Middle frontal gyrus (tissue), 1 donor: ENCODE results near the gene BCL7B.
"Not testable (repeated sequence)": the region's sequence is repeated elsewhere in the genome, so short reads cannot be mapped to it uniquely, and the experiment has no call there.

ENCODE experiments used
- DNase-seq: peaks from one replicate; pipeline ENCODE4 v3.0.0-alpha.2; 2015; ENCODE audit warnings: low spot score; ENCODE audit errors: extremely low spot score

The BCL7B gene

DNA sequence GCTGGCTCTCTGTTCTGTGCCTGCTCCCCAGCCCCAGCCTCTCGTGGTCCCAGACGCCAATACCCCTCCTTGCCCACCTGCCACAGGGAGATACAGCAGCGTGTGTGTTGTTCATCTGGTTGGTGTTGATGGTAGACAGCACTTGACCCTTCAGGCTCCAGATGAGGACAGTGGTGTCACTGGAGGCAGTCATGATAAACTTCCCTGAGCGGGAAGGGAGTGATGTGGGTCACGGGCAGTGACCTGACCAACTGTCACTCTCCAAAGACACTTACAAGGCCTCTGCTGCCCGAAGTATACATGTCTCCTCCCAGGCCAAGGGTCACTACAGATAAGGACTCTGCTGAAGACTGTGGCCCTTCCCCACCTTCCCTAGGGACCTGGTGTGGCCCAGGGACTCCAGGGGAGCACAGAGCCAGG lies 15.3 kb upstream of the BCL7B start:
- no peak for DNase-seq

DNA sequence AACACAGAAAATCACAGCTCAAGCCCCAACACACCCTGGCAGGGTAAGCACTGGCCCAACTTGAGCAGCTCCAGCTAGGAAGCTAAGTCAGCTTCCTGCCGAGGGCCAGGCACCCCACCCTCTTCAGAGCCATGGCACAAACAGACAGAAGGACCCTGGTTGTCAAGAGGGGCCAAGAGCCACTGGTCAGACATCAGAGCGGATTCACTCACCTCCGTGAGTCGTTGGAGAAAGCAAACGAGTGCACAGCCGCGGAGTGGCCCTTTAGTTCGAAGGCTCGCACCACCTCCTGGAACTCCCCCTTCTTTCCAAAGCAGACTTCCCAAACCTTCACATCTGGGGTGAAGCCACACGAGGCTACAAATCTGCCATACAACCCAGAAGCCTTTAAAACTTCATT lies 13.5 kb upstream of the BCL7B start:
- no peak for DNase-seq

DNA sequence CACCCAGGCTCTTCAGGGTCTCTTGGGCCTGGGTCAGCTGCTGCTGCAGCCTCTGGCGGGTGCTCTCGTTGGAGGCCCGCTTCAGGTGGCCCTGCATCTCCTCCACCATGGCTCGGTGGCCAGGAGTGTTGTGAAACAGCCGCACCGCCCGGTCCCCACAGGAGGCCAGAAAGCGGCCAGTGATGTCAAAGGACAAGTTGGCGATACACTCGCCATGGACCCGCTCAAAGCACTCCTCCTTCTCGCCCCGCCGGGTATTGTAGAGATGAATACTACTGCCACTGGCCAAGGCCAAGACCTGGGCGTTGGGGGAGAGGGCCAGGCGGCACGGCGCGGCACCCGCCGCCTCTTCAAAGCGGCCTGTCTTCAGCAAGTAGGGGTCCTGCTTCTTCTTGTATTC lies 13.0 kb upstream of the BCL7B start:
- no peak for DNase-seq

DNA sequence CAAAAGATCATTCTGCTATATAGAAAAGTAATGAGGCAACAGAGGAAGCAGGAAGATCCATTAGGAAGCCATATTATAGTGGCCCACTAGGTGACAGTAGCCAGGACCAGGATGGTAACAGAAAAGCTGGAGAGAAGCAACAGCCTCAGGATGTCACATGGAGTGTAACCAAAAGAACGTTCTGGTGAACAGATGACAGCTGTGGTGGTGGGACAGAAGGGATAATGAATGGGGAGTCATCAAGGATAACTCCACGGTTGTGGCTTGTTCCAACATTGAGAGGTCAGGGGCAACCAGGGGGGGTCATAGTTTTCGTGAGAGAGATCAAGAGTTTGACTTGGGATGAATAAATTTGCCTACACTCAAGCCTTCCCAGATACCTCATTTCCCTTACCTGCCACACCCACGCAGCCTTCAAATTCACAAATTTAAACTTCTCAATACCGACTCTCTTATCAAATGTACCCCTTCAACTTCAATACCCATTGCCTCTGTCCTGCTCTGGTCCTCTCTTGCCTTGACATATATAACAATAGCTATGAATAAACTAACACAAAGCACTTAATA lies 11.6 kb upstream of the BCL7B start:
- DNase-seq, result no peak

DNA sequence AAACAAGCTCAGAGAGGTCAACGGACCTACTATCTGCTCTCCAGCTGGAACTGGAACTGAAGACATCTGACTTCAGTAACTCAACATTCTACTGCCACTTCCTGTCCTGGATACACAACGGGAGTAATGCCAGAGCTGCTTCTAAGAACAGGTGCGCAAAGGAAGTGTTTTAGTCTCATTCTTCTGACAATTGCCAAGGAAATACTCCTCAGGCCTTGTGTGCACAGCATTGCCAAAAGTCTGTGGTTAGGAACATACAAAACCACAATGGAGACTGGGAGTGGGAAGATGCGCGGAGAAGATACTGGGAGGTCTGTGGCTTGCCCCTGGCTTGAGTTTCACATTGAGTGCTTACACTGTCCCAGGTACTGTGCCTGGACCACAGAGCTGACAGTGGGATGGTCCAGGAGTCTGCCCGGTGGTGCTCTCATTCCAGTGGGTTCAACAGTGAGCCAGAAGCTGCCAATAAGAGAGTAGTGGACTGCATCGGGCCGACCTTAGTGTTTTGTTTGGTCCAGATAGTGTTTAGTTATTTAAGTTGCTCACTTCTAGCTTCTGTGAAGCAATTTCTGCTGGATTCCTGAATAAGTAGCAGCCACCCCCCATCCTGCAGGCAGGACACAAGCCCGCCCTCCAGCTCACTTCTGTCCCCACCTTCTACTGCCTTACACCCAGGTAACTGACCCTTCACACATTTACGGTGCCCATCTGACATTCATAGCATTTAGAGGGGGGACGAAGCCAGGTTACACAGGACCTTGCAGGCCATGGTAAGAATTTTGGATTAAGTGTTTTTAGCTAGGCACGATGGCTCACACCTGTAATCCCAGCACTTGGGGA lies 10.6 kb upstream of the BCL7B start:
- DNase-seq, result no peak

DNA sequence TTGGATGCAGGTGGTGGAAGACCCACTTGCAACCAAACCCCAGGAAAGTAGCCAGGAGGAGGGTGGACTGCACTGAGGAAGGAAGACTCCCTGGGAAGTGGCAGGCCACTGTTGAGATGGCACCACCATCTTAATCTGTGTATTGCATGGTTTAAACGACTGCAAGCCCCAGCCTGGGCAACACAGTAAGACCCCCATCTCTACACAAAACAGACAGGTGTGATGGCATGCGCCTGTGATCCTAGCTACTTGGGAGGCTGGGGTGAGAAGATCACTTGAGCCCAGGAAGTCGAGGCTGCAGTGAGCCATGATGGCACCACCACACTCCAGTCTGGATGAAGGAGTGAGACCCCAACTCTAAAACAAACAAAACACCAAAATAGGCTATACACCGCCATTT lies 9.7 kb upstream of the BCL7B start:
- no peak for DNase-seq

DNA sequence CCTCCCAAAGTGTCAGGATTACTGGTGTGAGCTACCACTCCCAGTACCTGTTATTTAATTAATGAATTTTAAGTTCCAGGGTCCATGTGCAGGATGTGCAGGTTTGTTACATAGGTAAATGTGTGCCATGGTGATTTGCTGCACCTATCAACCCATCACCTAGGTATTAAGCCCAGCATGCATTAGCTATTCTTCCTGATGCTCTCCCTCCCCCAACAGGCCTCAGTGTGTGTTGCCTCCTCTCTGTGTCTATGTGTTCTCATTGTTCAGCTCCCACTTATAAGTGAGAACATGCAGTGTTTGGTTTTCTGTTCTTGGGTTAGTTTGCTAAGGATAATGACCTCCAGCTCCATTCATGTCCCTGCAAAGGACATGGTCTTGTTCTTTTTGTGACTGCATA lies 8.9 kb upstream of the BCL7B start:
- DNase-seq, result not testable (repeated sequence)

DNA sequence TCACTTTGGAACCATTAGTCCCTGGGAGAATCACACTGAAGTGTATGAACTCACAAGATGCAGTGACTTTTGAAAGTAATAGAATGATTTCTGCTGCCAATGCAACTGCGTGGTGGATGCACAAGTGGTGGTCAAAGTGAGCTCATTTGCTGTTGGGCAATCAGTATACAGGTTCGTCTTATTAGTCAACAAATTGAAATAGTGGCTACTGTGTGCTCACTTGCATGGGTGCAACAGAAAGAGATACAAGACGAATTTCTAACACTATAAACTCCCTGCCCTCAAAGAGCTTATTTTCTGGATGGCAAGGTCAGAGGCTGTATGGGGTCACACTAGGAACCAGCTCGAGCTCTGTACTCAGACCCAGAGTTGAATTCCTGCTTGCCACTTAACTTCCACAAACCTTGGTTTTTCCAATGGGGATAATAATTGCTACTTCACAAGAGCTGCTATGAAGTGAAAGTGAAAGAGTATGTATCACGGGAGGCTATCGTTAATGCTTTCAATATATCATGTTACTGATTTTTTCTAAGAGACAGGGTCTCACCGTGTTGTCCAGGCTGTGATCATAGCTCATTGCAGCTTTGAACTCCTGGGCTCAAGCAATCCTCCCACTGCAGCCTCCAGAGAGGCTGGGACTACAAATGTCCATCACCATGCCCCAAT lies 8.3 kb upstream of the BCL7B start:
- DNase-seq, result no peak

DNA sequence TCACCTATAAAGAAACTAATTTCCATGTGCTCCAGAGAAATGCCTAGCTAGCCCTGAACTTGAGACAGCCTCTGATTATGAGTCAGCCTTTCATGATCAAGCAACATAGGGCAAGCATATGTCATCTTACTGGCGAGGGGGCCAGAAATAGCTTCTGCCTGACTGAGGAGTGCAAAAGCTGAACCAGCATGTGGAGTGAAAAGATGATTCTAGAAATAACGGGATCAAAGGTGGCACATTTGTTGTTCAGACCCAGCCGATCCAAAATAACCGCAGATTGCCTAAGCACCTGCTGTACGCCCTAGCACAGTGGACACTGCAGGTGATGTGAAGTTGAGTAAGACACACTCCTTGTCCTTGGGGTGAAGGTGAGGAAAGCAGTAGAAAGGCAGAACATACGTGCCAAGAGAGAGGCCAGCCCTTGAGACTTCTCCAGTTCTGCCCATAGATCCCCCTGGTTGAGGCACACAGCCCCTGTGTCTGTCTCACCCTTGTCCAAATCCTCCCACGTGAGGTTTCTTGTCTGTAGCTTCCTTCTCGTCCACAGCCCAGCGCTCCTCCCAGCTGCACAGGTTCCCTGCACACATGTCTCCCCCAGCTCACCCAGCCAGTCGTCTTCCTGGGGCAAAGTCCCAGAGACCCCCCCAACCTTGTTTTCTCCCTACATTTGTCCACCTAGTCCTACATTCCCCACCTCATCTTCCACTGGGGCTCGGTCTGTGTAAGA lies 2.8 kb upstream of the BCL7B start:
- no peak for DNase-seq

DNA sequence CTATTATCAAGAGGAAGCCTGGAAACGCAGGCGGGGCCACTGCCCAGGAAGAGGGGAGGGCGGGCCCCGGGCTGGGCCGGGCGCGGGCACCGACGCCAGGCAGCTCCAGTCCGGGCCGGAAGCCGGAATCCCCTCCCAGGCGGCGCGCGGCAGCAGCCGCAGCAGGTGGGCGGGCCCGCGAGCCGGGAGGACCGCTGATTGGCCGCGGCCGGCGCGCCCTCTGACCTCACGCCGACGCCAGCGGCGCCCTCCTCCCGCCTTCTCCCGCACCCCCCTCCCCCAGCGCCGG lies 438 bp downstream of the BCL7B start:
- peak; percentile 87 for DNase-seq

DNA sequence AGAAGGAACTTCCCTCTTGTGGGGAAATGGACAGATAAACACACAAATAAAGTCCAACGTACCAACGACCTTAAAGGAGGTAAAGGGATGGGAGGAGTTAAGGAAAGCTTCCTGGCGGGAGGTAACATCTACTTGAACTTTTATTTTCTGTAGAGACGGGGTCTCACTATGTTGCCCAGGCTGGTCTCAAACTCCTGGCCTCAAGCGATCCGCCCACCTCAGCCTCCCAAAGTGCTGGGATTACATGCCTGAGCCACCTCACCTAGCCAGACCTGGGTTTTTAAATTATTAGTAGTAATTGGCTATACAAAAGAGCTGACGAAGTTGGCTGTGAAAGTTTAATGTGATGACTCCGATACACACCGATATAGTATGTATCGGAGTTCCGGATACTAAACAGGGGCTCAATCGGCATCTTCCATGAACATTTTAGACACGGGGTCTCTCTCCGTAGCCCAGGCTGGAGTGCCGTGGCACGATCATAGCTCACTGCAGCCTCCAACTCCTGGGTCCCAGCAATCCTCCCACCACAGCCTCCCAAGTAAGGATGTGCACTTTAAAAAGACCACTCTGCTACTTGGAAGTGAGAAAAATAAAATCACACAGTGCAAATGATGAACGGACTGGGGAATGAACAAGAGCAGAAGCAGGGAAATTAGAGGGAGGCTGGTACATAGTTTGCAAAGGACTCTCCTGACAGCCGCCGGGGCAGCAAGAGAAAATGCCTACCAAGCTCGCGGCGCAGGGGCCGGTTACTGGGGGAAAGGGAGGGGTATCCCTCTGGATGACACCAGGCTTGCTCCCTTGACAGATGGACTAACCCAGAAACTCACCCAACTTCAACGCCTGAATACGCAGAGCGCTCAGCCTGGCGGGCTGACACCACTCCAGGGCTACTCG lies 1.0 kb downstream of the BCL7B start:
- DNase-seq, result no peak

DNA sequence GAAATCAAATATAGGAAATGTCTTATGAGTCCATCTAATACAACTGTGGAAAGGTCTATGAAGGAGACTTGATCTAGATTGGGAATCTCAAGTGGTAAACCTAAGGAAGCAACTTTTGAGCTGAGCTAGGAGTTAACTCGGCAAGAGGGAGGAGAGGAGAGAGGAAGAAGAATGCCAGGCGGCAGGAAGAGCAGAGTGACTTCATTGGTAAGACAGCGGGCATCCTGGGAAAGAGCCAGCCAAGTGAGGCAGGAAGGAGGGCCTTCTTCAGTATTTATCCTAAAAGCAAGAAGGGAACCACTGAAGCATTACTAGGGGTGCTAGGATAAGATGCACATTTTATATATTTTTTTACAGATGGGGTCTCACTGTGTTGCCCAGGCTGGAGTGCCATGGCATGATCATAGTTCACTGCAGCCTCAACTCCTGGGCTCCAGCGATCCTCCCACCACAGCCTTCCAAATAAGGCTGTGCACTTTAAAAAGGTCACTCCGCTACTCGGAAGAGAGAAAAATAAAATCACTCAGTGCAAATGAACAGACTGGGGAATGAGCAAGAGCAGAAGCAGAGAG lies 2.0 kb downstream of the BCL7B start:
- no peak for DNase-seq

DNA sequence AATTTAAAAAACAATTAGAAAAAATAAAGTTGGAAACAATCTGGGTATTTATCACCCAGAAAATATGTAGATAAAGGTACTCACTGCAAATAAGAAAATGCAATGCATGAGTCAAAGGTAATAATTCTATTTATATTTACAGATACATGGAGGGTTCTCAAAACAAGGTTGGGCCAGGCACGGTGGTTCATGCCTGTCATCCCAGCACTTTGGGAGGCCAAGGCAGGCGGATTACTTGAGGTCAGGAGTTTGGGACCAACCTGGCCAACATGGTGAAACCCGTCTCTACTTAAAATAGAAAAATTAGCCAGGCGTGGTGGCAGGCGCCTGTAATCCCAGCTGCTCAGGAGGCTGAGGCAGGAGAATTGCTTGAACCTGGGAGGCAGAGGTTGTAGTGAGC lies 7.4 kb downstream of the BCL7B start:
- DNase-seq, result not testable (repeated sequence)

DNA sequence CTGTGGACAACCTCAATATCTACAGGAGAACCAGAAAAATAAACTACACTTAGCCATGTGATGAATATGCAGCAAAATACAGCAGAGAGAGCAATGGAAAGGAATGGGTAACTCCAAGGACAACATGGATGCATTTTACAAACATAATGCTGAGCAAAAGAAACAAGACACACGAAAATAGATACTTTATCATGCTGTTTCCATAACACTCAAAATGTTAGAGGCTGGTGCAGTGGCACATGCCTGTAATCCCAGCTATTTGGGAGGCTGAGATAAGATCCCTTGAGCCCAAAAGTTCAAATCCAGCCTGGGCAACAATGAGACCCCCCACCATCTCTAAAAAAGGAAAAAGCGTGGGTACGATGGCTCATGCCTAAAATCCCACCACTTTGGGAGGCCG lies 8.3 kb downstream of the BCL7B start:
- DNase-seq, result no peak

DNA sequence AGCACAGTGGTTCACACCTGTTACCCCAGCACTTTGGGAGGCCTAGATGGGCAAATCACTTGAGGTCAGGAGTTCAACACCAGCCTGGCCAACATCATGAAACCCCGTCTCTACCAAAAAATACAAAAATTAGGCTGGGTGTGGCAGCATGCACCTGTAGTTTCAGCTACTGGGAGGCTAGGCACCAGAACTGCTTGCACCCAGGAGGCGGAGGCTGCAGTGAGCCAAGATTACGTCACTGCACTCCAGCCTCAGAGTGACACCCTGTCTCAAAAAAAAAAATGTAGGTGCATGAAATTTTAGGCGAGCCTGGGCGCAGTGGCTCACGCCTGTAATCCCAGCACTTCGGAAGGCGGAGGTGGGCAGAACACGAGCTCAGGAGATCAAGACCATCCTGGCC lies 9.6 kb downstream of the BCL7B start:
- no peak for DNase-seq

DNA sequence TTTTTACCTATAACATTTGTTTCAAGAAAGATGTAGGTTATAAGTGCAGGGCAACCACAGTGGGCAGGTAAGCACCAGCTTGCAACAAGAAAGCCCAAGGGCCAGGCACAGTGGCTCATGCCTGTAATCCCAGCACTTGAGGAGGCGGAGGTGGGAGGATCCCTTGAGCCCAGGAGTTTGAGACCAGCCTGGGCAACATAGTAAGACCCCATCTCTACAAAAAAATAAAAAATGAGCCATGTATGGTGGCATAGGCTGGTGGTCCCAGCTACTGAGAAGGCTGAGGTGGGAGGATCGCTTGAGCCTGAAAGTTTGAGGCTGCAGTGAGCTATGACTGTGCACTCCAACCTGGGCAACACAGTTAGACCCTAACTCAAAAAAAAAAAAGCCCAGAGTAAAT lies 12.8 kb downstream of the BCL7B start:
- no peak for DNase-seq

DNA sequence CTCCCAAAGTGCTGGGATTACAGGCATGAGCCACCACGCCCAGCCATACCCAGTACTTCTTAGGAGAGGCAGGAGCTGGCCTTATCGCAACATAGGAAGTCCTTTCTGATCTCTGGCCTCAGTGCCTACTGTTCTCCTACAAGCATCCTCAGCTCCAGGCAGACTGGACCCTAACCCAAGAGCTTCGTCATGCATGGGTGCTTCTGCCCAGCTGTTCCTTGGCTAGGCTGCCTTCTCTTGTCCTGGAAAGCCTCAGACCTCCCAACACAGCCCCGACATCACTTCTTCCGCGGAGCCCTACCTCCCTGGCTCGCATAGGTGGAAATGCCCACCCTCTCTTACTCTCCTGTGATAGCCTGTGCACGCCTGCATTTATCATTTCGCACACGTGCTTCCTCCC lies 15.8 kb downstream of the BCL7B start:
- DNase-seq, result no peak

DNA sequence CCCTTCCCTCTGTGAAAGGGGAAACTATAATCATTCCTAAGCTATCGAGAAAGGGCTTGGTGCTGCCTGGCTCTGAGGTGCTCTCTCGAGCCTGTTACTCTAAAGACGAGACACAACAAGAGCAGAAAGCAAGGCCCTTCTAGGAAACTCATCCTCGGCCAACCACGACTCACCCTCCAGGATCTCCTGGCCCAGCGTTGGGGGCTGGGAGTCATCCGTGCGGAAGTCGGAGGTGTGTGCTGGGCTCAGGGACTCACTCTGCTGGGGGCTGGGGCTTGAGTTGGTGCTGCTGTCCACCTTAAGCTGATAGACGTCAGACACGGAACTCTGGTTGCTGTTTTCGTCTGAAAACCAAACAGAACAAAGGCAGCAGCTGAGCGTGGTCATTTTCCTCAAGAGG lies 17.8 kb downstream of the BCL7B start:
- no peak for DNase-seq

DNA sequence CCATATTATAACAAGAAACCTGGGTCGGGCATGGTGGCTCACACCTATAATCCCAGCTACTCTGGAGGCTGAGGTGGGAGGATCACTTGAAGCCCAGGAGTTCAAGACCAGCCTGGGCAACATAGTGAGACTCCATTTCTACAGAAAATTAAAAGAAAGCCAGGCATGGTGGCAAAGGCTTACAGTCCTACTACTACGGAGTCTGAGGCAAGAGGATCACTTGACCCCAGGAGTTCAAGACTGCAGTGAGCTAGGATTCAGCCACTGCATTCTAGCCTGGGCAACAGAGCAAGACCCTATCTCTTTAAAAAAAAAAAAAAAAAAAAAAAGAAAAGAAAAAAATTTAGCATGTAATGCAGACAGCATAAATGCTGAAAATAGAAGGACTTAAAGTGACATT lies 19.0 kb downstream of the BCL7B start:
- not testable (repeated sequence) for DNase-seq

DNA sequence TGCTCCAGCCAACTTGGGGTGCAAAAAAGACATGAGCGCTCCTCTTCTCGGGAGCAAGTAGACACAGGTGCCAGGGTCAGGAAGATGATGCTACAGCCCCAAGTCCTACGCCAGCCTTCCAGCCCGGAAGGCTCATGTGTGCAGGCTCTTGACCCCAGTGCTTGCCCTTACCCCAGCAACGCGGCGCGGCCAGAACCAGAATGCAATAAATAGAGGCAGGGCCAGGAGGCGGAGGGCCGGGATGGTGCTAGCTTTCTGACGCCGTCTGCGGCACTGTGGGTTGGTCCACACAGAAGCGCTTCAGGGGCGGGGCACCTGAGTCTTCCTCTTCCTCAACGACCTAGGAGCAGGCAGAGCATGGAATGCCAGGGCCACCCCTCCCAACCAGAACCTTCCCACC lies 20.4 kb downstream of the BCL7B start:
- no peak for DNase-seq

DNA sequence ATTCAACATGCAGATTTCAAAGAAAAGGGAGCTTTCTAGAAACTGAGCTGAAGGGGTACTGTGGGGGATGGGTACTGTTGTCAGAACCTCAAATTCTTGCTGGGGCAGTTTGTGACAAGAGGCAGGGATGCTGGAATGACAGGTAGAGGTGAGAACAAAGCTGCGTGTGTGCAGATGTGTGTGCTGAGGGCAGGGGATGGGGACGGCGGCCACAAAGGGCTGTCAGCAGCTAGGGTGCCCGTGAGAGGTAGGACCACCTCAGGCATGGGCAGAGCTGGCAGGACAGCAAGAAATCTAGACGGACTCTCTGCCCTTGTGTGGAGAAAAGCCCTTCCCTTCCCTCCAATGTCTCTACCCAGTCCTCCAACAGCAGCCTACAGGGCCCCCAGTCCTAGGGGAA lies 21.0 kb downstream of the BCL7B start:
- no peak for DNase-seq
